HG02763 (cell line): ENCODE results near the gene TVP23A.
"Not testable (repeated sequence)": the region's sequence is repeated elsewhere in the genome, so short reads cannot be mapped to it uniquely, and the experiment has no call there.

Experiments used
- ATAC-seq: cut with Tn5 transposase; IDR thresholded peaks from one replicate; pipeline ENCODE4 v1.9.1; 2021; ENCODE audit warnings: mild to moderate bottlenecking, moderate library complexity; ENCODE audit not compliant: unreplicated experiment

The TVP23A gene

DNA sequence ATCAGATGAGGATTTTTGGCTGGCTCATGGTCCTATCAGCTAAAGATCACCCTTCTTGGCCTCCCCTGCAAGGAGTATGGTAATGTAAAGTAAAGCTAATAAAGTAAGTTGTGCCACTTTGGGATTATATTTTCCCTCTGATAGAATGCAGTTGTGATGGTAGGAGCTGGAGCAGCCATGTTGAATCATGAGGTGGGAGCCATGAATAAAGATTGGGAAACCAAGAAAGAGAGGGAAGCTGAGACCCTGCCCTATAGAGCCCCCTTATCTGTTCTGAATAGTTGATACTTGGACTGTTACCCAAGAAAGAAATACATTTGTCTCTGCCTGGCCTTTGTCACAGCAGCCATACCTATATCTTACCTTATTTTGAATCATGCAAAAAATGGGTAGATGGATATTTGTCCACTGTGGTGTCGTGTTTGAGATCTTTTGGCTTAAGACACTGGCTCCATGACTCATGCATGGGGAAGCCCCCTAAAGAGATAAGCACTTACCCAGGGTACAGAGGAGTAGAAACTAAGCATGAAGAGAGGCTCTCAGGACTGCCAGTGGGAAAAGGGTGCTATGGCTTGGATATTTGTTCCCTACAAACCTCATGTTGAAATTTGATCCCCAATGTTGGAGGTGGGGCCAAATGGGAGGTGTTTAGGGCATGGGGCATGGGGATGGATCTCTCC is 17.7 kb upstream of the TVP23A start:
- ATAC-seq, result no peak

DNA sequence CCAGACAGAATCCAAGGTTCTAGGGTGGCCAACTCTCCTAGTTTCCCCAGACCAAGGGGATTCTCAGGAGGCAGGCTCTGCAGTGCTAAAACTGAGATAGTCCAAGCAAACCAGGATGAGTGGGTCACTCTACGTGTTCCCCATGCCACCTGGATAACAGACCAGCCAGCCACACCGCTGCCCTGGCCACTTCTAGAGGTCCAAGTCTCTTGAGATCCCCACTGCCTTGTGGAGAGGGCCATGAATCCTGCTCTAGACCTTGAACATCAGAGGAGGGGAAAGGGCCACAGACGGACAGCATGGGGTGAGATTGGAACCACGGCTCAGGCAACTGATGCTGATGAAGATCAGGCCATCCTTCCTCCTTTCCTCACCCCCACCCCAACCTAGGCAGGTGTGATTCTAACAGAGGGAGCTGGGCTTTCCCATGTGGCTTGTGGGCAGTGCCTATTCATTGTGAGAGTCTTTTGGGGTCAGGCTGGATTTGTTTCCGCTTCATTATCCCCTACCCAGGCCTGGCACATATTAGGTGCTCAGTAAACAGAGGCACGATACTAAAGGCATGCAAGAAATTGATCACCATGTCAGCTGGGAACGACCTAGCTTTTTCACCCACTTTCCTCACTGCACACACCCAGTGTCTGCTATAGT is 16.8 kb upstream of the TVP23A start:
- ATAC-seq, result peak; percentile 46

DNA sequence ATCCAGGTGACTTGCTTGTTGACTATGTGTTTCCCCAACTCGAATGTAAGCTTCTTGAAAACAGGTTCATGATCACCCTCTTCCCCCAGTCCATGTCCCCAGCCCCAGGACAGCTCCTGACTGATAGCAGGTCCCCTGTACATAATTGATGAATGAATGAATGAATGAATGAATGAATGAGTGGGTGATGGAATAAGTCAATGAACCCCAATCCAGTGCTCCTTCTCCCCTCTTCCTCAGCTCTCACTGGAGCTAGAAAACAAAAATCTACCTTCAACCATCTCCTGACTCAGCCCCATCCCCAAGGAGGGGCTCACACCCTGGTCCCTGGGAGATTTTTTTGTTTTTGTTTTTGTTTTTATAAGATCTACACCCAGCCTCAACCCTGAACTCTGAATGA is 16.2 kb upstream of the TVP23A start:
- no peak for ATAC-seq

DNA sequence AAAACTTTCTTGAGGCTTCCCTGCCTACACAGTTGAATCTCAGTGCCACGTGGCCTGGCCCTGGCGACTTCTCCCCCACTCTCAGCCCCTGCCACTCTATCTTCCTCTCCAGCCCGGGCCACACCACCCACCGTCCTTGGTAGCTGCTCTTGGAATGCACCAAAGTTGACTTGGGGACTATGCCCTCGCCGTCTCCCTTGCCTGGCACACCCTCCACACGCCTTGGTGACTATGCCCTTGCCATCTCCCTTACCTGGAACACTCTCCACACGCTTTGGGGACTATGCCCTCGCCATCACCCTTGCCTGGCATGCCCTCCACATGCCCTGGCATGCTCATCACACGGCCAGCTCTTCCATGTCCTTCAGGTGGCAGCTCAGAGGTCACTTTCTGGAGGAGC is 15.5 kb upstream of the TVP23A start:
- no peak for ATAC-seq

DNA sequence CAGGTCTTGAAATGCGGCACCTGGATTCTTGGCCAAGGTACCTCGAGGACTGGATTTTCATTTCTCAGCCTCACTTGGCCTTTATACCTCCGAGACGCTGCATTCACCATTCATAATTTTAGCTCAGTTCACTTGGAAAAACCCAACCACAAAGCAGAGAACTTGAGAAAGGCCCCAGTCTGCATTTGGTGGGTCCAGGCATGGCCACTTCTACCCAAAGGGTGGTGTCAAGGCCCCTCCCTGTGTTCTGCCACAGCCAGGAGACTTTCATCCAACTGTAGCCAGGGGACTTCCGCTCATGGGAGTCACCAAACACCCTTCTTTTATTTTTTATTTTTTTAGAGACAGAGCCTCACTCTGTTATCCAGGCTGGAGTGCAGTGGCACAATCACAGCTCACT is 14.7 kb upstream of the TVP23A start:
- no peak for ATAC-seq

DNA sequence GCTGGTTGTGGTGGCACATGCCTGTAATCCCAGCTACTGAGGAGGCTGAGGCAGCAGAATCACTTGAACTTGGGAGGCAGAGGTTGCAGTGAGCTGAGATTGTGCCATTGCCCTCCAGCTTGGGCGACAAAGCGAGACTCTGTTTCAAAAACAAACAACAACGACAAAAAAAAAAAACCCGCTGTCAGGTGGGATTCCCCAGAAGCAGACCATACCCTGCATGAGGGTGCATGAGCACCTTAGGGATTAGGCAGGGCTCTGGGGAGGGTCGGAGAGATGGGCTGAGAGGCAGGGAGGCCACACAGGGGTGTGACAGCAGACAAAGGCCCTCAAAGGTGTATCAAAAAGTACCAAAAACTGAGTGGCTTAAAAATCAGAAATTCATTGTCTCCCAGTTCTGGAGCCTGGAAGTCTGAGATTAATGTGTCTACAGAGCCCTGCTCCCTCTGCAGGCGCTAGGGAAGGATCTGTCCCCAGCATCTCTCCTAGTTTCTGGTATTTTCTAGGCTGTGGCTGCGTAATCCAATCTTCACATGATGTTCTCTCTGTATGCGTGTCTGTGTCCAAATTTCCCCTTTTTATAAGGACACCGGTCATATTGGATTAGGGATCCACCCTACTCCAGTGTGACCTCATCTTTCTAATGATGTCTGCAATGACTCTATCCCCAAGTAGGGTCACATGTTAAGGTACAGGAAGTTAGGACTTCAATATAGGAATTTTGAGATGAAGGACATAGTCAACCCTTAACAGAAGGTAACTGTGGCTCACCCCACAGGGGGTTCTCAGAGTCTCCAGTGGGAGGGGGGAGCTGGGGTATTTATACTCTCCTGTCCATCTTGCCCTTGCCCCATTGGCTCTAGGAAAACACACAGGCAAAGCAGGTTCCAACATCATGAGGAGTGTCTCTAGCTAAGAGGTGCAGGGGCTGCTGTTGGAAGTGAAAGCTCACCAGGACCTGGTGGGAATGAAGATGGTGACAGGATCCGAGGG is 13.6 kb upstream of the TVP23A start:
- no peak for ATAC-seq

DNA sequence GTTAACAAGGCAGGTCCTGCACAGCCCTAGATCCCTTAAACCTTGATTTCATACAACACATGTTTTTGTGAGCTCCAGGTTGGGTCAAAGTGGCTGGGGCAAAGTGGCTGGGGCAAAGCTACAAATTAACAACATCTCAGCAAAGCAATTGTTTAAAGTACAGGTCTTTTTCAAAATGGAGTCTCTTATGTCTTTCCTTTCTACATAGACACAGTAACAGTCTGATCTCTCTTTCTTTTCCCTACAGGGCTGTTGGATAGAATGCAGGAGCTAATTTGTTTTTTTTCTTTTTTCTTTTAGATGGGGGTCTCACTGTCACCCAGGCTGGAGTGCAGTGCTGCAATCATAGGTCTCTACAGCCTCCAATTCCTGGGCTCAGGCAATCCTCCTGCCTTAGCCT is 11.6 kb upstream of the TVP23A start:
- not testable (repeated sequence) for ATAC-seq

DNA sequence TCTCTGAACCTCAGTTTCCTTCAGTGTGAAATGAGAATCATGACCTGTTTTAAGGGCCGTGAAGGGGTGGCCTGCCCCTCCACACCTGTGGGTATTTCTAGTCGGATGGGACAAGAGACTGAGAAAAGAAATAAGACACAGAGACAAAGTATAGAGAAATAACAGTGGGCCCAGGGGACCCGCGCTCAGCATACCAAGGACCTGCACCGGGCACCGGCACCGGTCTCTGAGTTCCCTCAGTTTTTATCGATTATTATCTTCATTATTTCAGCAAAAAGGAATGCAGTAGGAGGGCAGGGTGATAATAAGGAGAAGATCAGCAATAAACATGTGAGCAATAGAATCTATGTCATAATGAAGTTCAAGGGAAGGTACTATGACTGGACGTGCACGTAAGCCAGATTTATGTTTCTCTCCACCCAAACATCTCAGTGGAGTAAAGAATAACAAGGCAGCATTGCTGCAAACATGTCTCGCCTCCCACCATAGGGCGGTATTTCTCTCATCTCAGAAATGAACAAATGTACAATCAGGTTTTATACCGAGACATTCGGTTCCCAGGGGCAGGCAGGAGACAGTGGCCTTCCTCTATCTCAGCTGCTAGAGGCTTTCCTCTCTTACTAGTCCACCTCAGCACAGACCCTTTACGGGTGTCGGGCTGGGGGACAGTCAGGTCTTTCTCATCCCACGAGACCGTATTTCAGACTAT is 10.9 kb upstream of the TVP23A start:
- not testable (repeated sequence) for ATAC-seq

DNA sequence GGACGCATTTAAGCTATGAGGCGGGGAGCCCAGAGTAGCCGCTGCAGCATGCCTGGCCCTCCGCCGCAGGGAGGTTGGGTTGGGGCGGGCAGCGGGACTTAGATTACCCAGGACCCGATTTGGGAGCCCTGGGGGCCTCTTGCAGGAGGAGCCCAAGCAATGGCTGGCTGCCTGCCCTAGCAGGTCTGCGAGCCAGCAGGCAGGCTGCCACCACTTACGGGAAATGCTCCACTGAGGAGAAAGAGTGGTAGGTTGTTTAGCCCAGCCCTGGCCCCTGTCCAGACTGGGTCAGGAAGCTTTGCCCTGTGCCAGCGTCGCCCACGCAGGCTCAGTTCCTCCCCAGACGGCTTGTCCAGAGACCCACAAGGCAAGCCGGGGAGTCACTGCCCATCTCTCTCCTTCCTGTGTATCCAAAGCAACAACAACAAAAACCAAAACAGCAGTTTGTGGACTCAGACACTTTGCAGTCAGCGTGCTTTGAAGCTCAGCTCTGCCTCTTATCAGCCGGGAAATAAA is 10.3 kb upstream of the TVP23A start:
- ATAC-seq, result no peak

DNA sequence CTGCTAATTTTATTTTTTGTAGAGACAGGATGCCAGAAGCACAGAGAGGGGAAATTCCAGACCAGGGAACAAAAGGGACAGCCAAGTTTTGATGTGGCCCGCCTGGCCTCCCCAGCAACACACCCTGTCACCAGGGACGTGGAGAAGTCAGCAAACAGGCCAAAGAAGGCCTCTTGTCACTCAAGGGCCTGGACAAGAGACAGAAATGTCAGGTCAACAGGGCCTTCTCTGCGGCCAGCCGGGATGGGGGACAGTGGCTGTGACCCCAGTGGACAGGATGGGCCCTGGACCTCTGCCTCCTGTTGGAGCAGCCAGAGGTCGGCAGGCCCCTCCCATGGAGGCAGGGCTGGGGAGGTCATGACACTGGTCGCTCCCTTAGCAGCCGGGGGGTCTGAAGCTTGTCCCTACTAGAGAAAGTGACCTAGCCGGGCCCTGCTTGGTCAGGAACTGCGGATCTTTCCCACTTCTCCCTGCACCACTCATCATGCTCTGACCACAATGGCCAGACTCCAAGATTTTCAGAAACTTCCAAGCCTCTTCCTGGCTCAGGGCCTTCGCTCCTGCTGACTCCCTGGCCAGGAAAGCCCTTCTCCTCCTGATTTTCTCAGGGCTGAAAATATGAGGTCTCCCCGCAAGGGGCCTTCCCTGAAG is 9.2 kb upstream of the TVP23A start:
- no peak for ATAC-seq

DNA sequence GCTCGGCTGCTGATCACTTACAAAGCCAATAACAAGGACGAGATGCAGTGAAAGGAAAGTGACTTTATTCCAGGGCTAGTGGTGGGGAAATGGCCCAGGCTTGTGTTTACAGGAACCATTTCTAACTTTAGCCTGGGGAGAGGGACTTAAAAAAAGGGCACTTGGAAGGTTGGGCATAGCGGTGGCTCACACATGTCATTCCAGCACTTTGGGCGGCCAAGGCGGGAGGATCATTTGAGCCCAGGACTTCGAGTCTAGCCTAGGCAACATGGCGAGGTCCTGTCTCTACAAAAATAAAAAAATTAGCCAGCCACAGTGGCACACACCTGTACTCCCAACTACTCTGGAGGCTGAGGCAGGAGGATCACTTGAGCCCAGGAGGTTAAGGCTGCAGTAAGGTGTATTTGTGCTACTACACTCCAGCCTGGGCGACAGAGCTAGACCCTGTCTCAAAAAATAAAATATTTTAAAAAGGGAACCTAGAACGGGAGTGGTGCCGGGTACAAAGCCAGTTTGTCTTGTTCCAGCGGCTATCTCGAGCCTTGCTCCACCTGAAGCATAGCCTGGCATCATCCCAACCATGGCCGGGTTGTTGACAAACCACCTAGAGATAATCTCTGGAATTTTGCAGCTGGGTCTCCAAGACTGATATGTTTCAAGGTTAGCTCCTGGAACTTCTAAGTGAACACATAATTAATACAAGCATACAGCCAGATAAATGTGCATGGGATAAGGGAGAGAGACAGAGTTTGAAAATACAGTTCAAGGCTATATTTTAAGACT is 5.7 kb upstream of the TVP23A start:
- no peak for ATAC-seq

DNA sequence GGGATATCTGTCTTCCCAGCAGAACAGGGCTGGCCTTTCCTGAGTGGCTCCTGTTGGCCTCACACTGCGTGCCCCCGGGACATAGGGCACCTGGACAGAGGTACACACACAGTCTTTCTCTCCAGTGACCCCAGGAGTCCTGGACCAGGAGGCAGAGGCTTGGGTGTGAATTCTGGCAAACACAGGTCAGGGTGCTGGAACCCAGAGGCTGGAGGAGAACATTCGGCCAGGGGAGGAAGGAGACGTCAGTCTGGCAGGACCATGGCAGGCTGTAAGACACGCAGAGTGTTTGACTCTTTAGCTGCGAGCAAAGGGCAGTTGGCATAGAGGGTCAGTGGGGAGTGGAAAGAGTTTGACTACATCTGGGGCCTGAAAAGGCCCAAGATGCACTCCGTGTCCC is 4.1 kb upstream of the TVP23A start:
- ATAC-seq, result no peak

DNA sequence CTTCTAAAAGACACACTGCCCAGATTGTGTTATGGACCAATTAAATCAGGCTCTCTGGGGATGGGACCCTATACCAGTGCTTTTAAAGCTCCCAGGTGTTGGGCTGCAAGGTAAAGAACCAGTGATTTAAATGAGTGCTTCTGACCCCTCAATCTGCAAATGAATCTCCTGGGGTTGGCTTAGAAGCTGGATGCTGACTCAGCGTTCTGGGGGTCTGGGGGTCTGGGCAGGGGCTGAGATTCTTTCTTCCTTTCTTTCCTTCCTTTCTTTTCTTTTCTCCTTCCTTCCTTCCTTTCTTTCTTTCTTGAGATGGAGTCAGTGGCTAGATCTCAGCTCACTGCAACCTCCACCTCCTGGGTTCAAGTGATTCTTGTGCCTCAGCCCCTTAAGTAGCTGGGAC is 2.0 kb upstream of the TVP23A start:
- no peak for ATAC-seq

DNA sequence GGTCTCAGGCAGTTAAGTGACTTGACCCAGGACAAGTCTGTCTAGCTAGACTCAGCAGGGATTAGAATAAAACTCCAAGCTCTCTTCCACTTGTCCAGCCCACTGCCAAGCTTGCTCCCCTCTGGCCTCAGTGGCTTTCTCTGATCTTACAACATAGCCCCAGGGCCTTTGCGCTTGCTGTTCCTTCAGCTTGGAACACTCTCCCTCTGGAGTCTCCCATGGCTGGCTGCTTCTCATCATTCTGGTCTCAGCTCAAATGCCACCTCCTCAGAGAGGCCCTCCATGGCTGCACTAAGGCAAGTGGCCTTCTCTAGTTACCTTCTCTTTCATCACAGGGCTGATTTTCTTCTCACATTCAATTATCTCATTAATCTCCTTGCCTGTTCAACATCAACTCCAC is 1.1 kb downstream of the TVP23A start:
- no peak for ATAC-seq

DNA sequence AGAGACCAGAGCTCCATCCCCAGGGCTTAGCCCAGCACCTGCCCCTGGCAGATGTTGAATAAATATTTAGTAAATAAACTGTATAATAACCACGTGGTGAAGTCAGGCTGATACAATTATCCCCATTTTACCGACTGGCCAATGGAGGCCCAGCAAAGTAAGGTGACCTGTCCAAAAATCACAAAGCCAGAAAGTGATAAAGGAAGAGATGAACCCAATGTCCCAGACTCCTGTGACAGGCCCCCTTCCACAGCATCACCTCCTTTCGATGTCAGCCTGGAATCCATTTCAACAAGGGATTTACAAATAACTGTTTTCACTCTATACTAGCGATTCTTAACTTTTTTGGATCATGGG is 5.5 kb downstream of the TVP23A start:
- ATAC-seq, result no peak

DNA sequence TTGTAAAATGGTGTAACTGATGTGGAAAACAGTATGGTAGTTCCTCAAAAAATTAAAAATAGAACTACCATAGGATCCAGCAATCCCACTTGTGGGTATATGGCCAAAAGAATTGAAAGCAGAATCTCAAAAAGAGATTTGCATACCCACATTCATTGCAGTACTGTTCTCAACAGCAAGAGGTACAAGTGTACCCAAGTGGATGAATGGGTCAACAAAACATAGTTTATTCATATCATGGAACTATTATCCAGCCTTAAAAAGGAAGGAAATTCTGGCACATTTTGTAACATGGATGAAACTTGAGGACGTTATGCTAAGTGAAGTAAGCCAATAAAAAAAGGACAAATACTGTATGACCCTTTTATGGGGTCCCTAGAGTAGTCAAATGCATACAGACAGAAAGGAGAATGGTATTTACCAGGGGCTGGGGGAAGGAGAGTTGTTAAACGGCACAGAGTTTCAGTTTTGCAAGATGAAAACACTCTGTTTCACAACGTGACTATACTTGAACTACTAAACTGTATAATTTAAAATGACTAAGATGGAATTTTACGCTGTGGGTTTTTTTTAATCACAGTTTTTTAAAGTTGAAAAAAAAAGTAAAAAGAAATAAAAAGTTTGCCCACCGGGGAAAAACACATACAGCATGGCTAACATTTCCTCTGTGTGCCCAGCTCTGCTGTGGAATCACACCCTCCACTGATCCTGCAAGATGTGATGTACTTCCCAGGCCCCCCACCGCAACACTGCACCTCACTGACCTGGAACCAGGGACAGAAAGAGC is 6.1 kb downstream of the TVP23A start:
- peak; percentile 71 for ATAC-seq

DNA sequence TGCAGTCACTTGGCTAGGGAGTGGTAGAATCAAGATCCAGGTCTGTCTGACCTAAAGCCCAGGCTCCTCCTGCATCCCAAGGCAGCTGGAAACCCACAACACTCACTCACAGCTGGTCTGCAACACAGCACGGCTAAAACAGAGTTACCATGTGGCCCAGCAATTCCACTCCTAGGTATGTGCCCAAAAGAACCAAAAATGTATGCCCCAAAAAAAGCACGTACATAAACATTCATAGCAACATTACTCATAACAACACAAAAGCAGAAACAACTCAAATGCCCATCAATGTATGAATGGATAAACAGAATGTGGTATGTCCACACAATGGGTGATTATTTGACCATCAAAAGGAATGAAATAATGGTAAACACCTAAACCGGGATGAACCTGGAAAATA is 8.9 kb downstream of the TVP23A start:
- no peak for ATAC-seq

DNA sequence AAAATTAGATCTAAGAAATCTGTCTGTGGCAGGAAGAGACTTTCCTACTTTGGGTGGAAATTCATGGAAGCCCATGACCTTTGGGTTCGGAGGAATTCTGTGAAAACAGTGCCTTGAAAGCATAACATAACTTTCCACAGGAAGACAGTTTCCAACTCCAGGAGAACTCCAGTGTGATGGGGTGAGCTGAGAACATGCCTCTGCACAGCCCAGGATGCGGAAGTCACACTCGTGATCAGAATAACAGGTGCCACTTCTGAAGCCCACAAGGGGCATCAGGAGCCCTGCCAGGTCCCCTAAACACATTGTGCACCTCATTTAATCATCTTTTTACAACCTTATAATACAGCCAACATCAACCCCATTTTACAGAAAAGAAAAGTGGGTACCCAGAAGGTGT is 9.7 kb downstream of the TVP23A start:
- ATAC-seq, result no peak

DNA sequence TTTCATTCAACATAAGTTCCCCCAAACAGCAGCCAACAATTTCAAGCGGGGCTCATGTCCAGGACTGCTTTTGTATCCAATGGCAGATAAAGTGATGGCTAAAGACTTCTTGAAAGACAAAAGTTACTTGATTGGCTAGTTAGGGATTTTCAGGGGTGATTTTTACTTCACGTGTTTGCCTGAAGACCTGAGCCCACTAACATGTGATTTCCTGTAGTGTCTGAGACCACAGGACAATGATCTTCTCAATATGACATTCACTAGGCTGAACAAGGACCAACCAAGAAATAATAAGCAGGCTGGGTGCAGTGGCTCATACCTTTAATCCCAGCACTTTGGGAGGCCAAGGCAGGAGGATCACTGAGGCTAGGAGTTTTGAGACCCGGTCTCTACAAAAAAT is 10.4 kb downstream of the TVP23A start:
- ATAC-seq, result no peak
